ENCODE data around the gene TAGLN.

The TAGLN gene

GRCh38 chr11:117198613-117199012 lies 557 bp upstream of the TAGLN start:
- TF ChIP-seq CTCF (IDR thresholded peaks at IDR 0.05; ENCODE audit: extremely low read depth, missing control alignments) = no peak
- no peak for DNase-seq (ENCODE audit: low spot score)

- no peak for DNase-seq (ENCODE audit: low spot score)
Measured at GRCh38 chr11:117199916-117200812, 994 bp downstream of the TAGLN start.

GRCh38 chr11:117200813-117201657 lies 1.9 kb downstream of the TAGLN start:
- no peak for DNase-seq (ENCODE audit: low spot score)
- no peak for TF ChIP-seq CTCF (IDR thresholded peaks at IDR 0.05; ENCODE audit: extremely low read depth, missing control alignments)

More at GRCh38 chr11:117199916-117200812, 994 bp downstream of the TAGLN start:
- TF ChIP-seq CTCF (IDR thresholded peaks at IDR 0.05; ENCODE audit: extremely low read depth, missing control alignments) = no peak

GRCh38 chr11:117201658-117202305 lies 2.6 kb downstream of the TAGLN start:
- DNase-seq (ENCODE audit: low spot score) = no peak
- no peak for TF ChIP-seq CTCF (IDR thresholded peaks at IDR 0.05; ENCODE audit: extremely low read depth, missing control alignments)

- TF ChIP-seq CTCF (IDR thresholded peaks at IDR 0.05; ENCODE audit: extremely low read depth, missing control alignments) = no peak
- no peak for DNase-seq (ENCODE audit: low spot score)
Measured at GRCh38 chr11:117202386-117203068, 3.4 kb downstream of the TAGLN start.

GRCh38 chr11:117203069-117203407 lies 3.9 kb downstream of the TAGLN start:
- TF ChIP-seq CTCF (IDR thresholded peaks at IDR 0.05; ENCODE audit: extremely low read depth, missing control alignments) = no peak
- no peak for DNase-seq (ENCODE audit: low spot score)
